ENCODE data around the gene DNAH7.

DNAH7 gene

DNA sequence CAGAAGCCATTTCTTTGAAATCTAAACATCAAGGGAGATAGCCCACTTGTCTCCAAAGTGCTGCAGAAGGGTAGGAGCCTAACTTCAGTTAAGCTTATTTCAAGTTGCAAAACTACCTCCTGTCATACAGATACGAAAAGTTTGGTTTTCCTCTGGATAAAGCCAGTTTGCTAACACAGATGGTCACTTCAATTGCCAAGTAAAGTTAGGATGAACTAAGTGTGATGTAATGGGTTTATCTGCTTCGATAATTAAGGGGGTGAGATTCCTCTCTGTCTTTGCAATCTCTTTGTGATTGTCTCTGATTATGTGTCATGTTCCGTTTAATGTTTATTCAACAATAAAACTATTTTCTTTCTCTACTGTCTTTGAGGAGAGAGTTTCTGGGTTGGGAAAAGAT, 255.2 kb downstream of the DNAH7 start:
- DNase-seq (ENCODE audit: low read depth in 2 of 2): no peak

DNA sequence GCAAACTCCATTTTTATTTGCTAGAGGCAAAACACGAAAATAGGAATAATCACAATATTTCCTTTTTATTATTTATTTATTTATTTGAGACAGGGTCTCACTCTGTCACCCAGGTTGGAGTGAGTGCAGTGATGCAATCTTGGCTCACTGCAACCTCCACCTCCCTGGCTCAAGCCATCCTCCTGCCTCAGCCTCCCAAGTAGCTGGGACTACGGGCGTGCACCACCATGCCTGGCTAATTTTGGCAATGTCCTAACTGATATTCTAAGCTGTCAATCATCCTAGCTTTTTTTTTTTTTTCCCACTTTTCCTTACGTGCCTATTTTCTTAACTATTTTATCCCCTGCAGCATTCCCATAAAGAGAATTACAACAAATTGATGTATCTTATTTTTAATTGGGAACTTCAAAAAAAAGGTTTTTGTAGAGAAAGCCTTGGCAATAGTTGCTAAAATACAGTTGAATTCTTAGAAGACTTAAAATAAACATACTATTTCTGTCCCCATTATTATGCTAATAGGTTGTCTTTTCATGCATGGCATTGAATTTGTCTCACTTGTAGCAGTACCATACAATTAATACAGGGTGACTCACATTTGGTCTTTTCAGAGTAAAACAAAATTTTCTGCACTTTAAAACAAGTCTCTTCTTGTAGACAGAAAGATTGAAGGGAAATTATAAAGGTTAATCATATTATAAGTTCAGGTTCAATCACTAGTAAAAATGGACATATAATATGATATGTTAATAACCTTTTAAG, 258.1 kb downstream of the DNAH7 start:
- DNase-seq (ENCODE audit: low read depth in 2 of 2): no peak

DNA sequence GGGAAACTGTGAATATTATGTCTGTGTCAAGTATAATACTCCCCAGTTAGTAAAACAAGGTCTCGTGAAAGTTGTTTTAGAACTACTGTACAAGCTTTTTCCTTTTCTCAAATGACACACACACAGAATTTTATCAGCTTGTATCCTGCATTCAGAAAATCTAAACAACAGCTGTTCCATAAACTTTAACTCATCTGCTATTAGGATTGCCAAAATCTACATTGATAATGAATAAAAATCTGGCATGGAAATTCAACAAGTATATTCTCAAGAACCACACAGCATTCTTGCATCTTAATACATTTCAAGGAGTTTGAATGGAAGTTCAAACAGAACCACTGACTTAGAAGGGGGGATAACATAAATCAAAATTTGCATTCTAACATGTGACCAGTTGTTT, 260.4 kb downstream of the DNAH7 start:
- DNase-seq (ENCODE audit: low read depth in 2 of 2): no peak

DNA sequence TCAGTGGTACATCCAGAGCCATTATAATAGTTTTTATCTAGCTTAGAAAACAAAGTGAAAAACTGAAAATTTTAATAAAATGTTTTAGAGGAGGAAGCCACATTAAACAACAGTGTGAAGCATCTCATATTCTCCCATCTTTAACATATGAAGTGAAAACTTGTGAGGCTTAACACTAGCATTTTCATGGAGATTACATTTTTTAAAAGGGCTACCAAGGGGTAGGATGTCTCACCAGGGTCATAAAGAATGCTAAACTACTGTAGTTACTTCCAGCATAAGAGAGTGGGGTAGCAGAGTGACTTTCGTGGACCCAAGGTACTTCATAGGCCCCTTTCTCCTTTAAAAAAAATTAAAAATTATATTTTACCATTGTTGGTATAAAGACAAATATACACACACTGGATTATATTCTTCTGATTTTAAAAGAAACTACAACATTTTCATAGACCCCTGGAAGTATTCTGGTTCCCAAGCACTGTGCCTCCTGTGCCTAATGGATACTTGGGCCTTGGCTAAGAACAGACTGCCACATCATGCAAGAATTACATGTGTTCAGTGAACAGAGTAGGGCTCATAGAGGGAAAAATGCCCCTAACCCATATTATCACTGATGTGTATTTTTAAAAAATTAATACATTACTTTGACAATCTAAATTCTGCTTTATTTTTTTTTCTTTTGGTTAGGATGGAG, 263.2 kb downstream of the DNAH7 start:
- no peak for DNase-seq (ENCODE audit: low read depth in 2 of 2)

DNA sequence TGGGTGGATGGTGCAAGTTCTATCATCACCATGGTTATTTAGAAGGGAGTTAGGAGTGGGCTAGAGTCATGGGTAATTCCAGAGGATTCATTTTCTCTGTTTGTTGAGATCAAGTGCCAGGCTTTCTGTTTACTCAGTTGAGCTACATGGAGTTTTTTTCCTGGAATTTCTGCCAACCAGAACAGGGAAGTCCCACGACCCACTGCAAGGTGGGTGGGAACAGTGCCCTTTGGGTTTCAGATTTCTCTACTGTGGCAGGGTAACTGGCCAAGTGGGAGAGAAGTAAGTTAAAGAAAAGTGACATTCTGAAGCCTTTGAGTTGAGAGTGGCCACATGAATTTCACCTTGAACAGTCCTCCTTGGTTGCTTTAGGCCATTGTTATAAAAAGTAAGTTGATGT, 272.8 kb downstream of the DNAH7 start:
- no peak for DNase-seq (ENCODE audit: low read depth in 2 of 2)

DNA sequence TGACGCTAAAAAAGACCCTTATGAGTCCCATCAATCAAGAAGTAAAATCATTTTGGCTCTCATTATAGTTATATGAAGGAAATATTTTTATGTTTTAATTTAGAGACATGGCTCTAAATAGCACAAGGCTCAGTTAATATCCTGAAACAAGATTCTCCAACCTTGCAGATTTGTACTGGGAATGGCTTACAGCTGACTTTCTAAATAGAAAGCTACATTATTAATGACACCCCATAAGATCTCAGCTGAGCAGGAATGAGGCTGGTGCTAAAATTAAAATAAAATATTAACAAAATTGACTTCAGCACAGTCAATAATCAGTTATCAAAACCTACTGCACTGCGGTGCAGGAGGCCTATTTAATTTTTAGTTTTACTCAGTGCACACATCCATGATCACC, 274.8 kb downstream of the DNAH7 start:
- no peak for DNase-seq (ENCODE audit: low read depth in 2 of 2)

DNA sequence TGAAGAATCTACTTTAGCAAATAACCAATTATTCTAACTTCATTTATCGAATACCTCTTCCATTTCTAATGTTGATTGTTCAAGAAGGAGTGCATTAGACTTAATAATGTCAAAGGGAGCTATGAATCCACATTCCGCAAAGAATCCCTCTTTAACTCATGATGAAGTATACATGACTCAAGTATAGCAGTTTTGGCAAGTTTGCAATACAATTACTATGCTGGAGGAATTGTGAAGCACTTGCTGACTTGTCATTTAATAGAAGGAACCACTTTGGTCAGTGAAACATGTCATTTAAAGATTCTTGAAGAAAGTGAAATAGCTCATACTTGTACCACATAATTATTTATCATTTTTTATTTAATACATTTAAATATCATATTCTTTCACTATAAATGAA, 286.5 kb downstream of the DNAH7 start:
- DNase-seq (ENCODE audit: low read depth in 2 of 2): no peak

DNA sequence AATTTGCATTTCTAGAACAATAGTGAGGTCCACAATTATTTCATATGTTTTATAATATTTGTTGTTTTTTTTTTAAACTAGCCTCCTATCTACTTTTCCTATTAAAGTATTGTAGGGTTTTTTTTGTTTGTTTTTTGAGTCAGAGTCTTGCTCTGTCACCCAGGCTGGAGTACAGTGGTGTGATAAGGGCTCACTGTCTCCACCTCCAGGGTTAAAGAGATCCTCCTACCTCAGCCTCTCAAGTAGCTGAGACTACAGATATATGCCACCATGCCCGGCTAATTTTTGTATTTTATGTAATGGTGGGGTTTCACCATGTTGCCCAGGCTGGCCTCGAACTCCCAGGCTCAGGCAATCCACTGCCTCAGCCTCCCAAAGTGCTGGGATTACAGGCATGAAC, 289.1 kb downstream of the DNAH7 start:
- DNase-seq (ENCODE audit: low read depth in 2 of 2): no peak

DNA sequence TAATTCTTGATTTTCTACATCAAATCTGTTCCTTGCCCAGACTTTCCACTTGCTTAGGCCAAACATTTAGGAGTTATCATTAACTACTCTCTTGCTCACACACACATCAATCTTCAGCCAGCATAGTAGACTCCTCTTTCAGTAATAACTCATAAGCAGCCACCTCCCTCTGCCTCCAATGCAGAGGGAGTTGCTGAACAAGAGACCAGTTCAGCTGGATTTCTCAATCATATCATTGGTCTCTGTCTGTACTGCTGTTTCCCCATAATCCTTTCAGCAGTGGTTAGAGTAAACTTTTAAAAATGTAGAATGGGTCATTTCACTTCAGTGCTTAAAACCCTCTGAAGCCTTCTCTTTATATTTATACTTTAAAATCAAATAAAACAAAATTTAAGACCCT, 298.7 kb downstream of the DNAH7 start:
- no peak for DNase-seq (ENCODE audit: low read depth in 2 of 2)

DNA sequence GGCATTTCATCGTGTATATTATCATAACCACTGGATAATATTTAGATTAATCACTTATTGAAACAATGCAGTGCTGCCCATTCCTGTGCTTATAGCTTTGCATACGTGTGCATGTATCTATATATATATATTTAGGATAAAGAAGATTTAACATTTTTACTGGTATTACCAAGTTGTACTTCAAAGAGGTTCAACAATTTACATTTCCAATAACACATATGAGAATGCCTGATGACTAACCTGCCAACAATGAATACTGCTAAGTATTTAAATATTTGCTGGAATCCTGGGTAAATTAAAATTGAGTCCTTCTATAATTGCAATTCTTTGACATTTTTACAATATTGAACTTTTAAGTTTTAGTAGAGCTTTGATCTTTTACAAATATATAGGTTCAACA, 300.2 kb downstream of the DNAH7 start:
- no peak for DNase-seq (ENCODE audit: low read depth in 2 of 2)

DNA sequence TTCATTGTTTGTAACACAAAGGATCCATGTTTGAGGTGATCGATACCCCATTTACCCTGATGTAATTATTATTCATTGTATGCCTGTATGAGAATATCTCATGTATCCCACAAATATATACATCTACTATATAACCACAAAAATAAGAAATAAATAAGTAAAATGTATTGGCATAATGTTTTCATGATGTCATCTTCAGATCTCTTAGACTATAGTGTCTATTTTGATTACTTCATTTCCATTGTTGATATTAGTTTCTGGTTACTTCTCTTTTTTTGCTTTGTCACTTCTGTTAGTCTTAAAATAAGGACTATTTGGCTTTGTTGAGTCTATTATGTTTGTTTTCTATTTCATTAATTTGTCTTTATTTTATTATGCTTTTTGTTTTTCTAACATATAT, 301.9 kb downstream of the DNAH7 start:
- DNase-seq (ENCODE audit: low read depth in 2 of 2): no peak

DNA sequence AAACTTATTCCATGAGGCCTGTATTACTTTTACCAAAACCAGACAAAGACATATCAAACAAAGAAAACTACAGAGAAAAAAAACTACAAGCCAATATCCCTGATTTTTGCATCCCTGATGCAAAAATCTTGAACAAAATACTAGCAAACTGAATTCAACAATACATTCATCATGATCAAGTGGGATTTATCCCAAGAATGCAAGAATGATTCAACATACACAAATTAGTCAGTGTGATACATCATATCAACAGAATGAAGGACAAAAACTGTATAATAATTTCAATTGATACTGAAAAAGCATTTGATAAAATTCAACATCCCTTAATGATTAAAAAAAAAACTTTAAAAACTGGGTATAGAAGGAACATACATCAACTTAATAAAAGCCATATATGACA, 304.8 kb downstream of the DNAH7 start:
- no peak for DNase-seq (ENCODE audit: low read depth in 2 of 2)

DNA sequence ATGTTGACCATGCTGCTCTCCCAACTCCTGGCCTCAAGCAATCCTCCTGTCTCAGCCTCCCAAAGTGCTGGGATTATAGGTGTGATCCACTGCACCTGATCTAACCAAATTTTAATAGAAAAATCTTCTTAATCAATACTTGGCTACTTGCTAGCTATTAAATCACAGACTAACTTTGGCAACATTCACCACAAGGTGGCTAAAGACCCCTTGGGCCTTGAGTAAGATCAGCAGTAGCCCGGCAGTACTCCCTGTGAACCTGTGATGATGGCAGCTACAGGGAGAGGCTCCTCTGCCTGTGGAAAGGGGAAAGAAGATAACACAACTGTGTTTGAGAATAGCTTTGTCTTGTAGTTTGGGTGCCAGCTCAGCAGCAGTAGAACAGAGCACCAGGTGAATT, 308.8 kb downstream of the DNAH7 start:
- no peak for DNase-seq (ENCODE audit: low read depth in 2 of 2)

DNA sequence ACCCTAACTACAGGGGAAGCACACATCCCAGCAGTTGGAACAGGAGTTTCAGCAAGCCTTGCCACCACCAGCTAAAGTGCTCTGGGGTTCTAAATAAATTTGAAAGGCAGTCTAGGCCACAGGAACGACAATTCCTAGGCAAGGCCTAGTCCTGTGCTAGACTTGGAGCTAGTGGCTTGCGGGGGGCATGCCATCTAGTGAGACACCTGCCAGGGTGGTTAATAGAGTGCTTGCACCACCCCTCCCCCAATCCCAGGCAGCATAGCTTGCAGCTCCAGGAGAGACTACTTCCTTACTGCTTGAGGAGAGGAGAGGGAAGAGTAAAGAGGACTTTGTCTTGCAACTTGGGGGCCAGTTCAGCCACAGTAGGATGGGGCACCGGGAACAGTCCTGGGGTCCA, 309.8 kb downstream of the DNAH7 start:
- DNase-seq (ENCODE audit: low read depth in 2 of 2): no peak

DNA sequence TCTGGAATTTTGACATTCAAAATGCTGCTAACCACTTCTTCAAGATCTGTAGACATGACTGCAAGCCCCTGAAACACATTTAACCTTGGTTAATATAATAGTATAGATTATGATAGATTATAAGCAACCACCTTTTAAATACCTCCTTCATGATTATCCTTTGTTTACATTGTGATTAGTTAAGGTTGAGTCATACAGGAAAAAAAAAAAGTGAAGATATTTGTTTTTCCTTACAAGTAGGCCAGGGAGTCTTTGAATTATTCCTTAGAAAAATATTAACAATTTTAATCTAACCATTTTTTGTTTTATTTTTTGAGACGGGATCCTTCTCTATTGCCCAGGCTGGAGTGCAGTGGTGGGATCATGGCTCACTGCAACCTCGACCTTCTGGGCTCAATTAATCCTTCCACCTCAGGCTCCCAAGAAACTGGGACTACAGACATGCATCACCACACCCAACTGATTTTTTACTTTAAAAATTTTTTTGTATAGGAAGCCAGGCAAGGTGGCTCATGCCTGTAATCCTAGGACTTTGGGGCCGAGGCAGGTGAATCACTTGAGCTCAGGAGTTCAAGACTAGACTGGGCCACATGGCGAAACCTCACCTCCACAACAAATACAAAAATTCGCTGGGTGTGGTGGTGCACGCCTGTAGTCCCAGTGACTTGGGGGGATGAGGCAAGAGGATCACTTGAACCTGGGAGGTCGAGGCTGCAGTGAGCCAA, 312.3 kb downstream of the DNAH7 start:
- DNase-seq (ENCODE audit: low read depth in 2 of 2): no peak

DNA sequence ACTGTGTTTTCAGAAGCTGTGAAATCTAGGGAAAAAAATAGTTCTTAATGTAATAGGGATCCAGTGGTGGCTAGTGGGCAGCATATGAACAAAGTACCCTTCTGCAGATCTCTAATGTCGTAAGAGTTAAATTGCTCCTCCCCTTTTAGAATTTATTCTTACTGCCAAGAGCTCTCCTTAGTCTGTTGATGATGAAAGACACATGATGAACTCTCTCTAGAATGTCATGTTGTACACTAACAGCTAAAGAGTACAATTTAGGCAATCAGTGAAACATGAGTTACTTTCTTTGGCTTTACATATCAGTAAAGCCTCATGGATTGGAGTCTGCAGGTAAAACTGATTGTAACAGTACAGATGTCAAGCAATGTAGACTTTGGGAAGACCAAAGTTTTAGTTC, 327.4 kb downstream of the DNAH7 start:
- no peak for DNase-seq (ENCODE audit: low read depth in 2 of 2)

DNA sequence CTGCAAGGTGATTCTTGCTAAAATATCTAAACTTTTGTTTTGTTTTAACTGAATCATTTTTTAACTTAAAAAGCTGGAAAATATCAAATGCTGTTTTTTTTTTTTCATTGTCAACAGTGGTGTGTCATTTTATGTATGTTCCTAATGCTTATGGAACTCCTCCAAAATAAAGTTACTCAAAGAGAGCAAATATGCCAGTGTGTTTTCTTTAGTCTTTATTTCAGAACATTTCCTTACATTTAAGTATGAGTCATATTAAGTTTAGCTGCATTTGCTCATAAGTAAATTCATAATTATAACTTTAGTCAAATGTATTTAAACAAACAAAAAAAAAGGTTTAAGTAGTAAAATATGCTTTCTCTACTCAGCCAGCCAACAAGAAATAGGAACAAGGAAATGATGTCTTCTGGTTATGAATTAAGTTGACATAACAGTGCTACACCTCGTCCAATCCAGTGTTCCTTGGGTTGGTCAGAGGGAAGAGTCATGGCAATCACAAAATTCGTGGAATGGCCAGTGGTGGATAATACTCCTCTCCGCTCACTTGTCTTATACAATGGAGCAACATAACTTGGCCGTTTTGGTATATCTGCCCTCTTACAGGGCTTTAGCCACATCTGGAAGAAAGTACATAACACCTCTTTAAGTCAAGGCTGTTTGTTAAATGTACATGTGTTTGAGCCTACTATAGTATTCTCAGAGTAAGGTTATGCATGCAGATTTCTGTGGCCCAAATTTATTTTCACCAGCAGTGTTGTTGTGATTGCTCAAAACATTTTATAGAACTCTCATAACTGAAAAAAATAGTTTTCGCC, 330.9 kb downstream of the DNAH7 start:
- DNase-seq (ENCODE audit: low read depth in 2 of 2): no peak

DNA sequence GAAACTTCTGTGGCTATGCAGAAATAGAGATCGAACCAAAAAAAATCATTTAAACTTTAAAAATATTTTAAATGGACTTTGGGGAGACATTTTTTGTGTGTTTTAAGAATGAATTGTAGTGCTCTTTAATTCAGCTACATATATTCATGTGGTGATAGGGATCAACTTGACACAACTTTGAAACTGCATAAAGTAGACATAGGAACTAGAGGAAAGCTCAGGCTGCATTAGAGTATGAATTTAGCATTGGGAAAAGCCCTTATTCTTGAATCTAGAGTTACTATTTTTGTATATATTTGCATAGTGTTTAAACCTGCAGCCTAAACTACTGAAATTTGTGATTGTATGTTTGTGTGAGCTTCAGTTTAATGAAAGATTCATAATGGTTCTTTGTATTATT, 333.3 kb downstream of the DNAH7 start:
- no peak for DNase-seq (ENCODE audit: low read depth in 2 of 2)

DNA sequence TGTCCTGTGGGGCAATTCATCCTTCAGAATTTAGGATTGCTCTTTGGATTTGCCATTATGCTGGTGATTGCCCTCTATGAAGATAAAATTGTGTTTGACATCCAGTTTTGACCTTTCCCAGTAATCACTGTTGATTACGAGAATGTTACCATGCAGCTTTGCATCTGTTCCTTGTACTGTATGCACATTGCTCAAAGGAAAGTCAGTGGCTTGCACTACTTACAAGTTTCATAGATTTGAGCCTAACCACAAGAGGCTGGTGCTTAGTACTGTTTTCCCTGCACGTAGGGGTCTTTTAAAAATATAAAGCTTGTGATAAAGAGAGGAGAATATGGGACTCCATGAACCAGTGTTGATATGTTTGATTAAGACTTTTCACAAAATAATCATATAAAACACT, 333.7 kb downstream of the DNAH7 start:
- no peak for DNase-seq (ENCODE audit: low read depth in 2 of 2)

DNA sequence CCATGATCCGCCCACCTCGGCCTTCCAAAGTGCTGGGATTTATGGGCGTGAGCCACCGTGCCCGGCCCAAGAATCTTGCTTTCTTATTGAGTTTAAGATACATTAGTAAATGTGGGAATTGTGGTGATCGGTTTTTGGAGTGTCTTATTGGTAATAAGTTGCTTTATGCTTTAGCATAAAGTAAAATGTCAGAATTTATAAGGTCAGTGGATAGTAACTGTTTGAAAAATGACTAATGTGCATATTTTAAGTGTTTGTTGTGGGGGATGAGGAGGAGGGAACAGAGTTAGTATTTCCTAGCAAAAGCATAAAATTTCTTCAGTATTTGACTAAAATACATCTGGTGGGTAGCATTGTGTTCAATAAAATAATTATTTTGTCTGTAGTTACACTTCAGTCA, 334.2 kb downstream of the DNAH7 start:
- DNase-seq (ENCODE audit: low read depth in 2 of 2): no peak

DNA sequence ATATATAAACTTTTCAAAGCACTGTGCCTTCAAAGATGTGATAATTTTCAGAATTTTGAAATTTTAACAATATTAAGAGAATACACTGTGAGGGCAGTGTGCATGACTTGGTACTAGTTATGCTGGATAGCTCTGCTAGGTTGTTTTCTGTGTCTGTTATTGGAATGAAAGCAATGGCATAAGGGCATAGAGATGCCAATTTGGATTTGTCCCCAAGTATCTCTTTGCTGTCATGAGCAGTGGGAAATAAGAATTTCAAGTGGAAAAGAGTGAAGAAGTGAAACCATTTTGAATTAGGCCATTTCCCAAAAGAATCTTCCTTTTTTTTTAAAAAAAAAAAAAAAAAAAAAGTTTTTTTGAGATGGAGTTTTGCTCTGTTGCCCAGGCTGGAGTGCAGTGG, 334.8 kb downstream of the DNAH7 start:
- no peak for DNase-seq (ENCODE audit: low read depth in 2 of 2)

DNA sequence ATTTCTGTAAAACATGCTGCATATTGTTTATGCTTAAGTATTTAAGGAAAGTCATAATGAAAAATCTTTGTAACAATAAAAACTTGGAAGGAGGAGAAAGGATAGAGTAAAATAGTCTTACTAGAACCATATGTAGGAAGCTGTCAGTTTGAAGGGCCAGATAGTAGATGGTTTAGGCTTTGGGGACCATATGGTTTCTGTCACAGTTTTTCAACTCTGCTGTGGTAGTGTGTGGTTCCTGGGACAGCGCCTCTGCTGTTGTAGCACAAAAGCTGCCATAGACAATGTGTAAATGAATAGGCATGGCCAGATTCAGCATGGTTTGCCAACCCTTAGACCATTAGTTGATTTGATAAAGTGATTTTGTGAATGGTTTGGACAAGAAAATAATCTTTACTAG, 336.1 kb downstream of the DNAH7 start:
- no peak for DNase-seq (ENCODE audit: low read depth in 2 of 2)

All from activated CD8-positive, alpha-beta memory T cell treated with anti-CD3 and anti-CD28 coated beads for 4 hours (primary cell).